NCI-H748 treated with DMSO at 0.1 percent for 48 hours (cell line): ENCODE data around the gene GRHPR.
"Not testable (repeated sequence)": the region's sequence is repeated elsewhere in the genome, so short reads cannot be mapped to it uniquely, and the experiment has no call there.

Experiments used
- DNase-seq: peaks from one replicate; lab custom pipeline; 2025; lab: John Stamatoyannopoulos, UW

The GRHPR gene

DNA sequence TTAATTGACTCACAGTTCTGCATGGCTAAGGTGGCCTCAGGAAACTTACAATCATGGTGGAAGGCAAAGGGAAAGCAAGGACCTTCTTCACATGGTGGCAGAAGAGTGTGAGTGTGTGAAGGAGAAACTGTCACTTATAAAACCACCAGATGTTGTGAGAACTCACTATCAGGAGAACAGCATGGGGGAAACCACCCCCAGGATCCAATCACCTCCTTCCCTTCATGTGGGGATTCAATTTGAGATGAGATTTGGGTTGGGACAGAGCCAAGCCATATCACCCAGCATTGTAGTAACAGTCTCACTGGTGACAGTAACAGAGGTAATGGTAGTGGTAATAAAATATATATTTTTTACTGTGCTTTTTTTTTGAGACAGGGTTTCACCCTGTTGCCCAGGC is 24.6 kb downstream of the GRHPR start:
- DNase-seq = no peak

DNA sequence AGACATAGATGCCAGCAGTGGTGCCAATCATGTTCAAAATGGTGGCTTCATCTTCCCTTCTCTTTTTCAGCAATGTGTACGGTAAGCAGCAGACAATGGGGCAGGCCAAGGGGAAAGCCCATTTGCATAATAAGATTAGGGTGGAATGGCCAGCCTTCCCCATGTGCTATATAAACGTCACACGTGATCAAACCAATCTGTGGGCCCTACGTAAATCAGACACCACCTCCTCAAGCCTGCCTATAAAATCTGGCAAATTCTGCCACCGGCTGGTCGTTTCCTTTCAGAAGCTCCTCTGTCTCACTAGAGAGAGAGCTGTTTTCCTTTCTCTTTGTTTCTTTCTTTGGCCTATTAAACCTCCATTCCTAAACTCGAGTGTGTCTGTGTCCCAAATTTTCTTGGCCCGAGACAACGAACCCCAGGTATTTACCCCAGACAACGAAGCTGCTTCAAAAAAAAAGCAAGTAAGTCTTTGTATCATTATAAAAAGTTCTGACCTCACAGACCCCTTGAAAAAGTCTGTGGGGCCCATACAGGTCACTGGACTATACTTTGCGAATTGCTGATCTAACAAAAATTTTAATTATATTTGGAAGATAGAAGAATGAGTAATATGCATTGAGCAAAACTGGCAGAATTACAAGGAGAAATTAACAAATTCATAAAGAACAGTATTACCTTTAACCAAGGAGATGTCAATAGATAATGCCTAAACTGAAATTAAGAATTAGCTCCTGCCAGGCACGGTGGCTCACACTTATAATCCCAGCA is 27.6 kb downstream of the GRHPR start:
- no peak for DNase-seq

DNA sequence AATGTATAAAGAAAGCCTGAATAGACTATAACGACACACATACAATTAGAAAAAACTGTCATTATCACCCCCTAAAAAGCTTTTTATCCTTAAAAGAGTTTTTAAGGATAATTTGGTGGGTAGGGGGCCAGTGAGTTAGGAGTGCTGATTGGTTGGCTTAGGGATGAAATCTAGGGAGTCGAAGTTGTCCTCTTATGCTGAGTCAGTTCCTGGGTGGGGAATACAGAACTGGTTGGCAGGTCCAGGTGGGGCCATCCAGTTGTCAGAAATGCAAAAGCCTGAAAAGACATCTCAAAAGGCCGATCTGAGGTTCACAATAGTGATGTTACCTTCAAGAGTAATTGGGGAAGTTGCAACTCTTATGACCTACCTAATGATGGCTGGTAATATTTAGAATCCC is 29.1 kb downstream of the GRHPR start:
- no peak for DNase-seq

DNA sequence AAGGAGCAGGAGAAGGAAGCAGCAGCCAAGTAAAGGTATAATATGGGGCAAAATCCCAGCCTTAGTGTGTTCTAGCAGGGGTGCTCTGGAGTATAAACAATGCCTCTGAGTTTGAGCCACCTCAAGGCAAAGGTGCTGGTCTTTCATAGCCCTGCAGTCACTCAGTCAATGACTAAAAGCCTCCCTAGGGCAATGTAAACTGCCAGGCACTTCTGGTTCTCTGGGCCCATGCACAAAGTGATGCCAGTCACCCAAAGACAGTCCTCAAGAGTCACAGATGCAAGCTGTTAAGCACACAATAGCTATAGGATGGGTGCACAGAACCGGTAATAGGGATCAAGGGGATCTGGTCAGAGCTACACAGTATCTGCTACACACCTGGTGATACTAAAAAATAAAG is 30.1 kb downstream of the GRHPR start:
- DNase-seq = no peak

DNA sequence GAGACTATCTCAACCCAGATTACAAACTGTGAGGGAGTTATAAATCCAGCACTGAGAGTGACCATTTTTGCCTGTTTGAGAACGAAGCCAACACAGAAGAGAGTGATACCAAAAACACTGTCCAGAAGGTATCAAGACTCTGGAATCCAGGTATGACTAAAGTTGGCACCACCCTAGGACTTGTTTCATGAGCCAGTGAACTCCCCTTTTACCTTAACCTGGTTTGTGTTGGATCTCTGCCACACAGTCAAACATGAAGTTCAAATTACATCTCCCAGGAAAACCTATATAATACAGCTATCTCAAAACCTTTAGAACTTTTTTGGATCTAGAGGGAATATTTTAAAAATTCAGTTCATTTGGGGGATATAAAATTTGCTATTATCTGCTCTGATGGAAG is 31.3 kb downstream of the GRHPR start:
- DNase-seq = no peak

DNA sequence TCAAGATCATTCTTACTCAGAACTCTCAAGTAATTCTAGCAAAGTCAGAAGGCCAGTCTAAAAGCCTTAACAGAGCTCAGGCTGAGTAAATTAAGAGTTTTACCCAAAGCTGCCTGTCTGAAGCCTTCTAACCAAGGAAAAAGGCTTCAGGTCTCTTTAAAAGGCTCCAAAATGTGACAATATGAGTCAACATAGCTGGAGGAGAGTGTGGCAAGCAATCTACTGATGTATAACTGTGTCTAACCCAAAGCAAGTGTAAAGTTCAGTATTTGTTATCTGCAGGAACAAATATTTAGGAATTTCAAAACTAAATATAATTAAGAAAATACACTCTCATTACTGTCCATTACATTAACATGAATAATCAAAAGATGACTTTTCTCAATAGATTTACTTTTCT is 31.7 kb downstream of the GRHPR start:
- DNase-seq = no peak

DNA sequence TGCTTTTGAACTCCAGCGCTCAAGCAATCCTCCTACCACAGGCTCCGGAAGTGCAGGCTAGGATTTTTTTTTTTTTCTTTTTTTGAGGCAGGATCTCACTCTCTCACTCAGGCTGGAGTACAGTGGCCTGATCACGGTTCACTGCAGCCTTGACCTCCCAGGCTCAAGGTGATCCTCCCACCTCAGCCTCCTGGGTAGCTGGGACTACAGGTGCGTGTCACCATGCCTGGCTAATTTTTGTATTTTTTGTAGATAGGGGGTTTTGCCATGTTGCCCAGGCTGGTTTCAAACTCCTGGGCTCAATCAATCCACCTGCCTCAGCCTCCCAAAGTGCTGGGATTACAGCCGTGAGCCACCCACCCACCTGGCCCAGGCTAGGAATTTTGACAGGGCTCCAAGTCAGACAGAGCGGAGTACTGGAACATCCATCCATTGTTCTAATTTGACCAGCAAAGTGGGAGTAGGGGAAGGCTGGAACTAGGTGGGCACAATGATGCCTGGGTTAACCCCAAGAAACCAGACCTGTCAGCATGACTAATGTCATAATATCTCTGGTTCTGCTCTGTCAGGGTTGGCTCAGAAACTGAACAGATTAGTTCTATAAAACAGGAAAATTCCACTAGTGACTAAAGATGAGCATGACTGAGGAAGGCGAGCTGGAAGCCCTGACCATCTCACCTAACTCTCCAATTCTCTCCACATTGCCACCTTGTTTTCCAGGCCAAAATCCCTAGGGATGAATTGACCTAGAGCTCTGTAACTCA is 33.6 kb downstream of the GRHPR start:
- DNase-seq = no peak

DNA sequence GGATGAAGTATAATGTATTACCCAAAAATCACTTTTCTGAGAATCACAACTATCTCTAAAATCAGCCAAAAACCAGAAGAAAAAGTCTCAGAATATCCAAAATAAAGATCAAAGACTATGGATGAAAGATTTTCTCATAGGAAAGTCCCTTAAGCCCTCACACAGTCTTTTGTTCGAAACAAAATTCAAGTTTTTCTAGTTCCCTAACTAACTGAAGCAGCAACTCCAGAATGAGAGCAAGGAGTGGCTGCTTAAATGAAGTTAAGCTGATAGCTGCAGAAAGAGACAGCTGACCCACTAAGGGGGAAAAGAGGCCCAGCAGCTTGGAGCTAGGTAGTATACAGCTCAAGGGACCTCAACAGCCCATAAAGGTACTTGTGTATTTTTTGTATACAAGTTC is 34.3 kb downstream of the GRHPR start:
- DNase-seq = no peak

DNA sequence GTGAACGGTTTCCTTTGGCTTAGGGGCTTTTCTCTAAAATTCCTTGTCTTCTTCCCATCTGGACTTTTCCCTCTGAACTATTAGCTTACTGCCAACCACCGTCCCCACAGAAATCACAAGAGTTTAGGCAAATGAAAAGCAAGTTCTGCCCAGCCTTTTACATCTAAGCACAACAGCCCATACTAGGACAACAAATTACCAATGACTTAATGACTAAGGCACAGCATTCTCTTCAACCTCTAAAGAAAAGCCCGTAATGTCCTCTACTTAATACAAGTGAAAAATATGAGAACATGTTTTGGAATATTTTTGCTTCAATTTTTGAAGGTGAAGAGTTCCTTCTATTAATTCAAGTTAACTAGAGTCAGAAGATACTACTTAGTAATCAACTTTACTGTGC is 41.5 kb downstream of the GRHPR start:
- DNase-seq = no peak

DNA sequence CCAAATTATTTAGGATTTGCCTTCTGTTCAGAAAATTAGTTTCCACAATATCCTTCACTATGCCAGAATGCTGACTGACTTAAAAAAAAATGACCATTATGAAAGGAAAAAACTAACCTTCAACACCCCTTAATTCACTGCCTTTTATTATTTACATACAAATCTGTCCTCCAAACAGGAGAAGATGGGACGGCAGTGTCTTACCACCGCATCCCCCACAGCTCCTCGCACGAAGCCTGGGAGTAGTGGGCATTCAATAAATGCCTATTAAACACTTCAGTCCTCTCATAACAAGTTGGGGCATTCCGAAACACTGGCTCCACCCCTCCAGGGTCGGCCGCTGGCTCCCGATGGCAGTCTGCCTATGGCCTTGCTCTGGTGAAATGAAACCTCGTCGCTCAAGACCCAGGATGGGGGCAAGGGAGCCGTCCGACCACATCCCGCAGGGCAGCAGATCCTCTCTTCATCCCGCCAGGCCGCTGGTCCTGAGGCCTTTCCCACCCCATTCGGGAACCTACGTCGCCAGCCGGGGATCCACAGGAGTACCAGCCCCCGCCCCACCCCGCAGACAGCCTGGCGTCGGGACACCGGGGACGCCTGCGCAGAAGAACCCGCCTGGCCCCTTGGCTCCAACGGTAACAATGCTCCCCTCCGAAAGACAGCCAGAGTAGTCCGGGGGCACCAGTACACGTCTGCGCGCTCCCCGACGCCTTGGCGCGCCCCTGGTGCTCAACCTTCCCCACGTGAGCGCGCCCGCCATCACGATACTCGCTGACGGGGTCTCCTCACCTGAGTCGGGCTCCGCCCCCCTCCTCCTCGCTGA is 42.1 kb downstream of the GRHPR start:
- DNase-seq = peak; percentile 77

DNA sequence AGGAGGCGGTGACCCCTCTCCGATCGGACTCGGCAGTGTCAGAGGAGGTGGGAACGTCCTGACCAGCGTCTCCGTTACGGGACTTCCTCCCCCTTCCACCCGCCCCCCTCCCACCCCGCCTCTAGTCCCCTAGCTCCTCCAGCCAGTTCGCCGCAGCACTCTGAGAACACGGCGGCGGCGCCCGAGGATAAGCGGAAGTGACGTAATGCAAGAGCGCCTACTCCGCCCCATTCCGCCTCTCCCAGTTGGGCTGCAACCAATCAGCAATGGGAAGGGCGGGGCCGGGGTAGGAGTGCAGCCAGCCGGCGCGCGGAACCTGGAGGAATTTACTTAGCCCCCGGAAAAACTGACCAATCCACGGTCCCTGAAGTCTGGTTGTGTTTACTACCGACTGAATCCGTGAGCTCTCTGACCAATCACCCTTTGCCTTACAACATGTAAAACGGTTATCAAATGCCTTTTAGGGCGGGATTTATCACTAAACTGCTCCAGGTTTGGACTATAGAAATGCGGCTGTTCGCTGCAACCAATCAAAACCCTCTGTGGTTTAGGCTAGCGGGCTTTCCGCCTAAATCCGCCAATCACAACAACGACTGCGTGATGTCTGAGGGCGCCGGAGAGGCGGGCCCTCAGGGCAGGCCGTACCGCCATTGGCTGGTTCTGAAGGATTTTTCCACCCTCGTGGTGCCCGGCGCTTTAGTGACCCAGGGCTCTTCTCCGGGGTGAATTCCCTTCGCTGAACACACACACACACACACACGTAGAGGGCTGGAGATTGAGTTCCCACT is 42.9 kb downstream of the GRHPR start, which contains the start of gene ZBTB5:
Gene ZBTB5, minus strand, starts transcription at position 202 of the 788 bp plus-strand sequence. CDS start 22,899 bp downstream, outside the sequence.
- peak; percentile 99 for DNase-seq

DNA sequence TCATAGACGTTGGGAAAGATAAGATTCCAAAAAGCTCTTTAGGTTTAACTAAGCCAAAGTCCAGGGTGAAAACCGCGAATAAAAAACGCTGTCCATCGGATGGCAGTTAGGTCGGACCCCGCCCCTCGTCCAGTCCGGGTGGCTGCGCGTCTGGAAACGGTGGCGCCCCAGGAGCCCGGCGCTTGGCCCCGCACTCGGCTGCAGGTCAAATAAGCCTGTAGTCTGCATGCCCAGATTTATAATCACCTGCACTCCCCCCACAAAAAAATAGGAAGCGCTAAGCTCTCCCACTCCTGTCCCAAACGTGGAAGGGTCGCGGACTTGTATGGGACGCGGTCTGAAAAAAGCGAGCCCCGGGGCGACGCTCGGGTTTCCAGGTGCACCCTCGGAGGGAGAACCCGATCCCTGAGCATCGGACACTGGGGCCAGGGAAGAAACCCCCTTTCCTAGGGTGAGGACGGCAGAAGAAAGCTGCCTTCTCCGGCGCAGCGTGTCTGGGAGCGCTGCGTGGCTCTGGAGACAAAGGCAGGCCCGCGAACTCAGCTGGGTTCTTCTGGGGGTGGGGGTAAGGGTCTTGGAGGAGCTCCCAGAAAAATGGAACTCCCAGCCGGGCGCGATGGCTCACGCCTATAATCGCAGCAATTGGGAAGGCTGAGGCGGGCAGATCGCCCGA is 43.7 kb downstream of the GRHPR start:
- no peak for DNase-seq

DNA sequence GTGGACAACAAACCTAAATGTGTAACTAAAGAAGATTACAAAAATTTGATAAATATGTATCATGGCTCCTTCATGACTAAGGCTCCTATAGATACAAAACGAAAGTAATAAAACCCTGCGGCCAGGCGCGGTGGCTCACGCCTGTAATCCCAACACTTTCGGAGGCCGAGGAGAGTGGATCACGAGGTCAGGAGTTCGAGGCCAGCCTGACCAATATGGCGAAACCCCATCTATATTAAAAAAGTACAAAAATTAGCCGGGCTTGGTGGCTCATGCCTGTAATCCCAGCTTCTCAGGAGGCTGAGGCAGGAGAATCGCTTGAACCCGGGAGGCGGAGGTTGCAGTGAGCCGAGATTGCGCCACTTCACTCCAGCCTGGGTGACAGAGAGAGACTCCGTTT is 45.0 kb downstream of the GRHPR start:
- DNase-seq = not testable (repeated sequence)

DNA sequence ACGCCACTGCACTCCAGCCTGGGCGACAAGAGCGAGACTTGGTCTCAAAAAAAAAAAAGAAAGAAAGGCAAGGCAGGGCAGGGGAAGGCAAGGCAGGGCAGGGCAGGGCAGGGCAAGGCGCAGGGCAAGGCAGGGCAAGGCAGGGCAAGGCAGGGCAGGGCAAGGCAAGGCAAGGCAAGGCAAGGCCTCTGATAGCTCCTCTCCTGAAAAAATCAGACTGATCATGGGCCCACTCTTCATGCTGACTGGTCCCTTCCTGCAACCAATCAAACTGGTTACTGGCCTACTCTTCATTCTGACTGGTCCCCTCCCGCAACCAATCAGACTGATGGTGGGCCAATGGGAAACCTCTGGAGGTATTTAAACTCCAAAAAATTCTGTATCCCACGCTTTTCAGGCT is 46.1 kb downstream of the GRHPR start:
- DNase-seq = no peak

DNA sequence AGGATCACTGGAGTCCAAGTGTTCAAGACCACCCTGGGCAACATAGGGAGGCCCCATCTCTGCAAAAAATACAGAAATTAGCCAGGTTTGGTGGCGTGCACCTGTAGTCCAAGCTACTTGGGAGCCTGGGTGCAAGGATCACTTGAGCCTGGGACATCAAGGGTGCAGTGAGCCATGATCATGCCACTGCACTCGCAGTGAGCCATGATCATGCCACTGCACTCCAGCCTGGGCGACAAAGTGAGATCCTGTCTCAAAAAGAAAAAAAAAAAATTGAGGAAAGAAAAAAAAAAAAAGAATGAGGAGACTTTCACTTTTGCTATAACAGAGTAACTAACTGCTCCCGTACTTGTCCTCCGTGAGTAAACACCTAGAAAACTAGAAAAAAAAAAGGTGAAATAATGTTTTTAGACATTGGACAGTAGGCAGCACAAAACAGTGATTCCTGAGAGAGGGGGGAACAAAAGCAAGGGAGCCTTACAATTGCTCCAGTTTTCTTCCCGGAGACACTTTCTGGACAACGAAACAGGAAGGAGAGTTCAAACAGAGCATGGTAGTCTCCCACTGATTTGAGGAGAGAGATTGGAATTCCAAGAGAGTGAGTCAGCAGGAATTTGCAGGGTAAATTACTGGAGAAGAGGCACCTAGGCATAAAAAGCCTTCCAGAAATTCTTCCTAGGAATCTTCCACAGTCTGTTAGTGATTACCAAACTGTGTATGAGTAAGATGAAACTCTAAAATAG is 49.6 kb downstream of the GRHPR start:
- no peak for DNase-seq

DNA sequence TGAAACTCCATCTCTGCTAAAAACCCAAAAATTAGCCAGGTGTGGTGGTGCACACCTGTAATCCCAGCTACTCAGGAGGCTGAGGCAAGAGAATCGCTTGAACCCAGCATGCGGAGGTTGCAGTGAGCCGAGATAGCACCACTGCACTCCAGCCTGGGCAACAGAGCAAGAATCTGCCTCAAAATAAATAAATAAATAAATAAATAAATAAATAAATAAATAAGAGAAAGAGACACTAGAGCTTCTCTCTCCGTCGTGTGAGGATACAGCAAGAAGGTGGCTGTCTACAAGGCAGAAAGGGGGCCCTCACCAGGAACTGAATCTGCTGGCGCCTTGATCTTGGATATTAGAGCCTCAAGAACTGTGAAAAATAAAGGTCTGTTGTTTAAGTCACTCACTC is 51.5 kb downstream of the GRHPR start:
- DNase-seq = not testable (repeated sequence)

DNA sequence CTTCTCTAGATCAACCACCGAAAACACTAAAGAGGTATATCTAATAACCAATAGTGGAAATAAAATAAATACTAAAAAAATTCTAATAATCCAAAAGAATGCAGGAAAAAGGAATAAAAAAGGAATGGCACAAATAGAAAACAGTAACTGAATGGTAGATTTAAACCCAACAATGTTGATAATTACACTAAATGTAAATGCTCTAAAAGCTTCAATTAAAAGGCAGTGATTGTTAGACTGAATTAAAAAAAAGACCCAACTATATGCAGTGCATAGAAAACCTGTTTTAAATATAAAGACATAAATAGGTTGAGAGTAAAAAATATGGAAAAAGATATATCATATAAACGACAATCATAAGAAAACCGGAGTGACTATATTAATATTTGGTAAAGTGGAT is 51.9 kb downstream of the GRHPR start:
- DNase-seq = no peak

DNA sequence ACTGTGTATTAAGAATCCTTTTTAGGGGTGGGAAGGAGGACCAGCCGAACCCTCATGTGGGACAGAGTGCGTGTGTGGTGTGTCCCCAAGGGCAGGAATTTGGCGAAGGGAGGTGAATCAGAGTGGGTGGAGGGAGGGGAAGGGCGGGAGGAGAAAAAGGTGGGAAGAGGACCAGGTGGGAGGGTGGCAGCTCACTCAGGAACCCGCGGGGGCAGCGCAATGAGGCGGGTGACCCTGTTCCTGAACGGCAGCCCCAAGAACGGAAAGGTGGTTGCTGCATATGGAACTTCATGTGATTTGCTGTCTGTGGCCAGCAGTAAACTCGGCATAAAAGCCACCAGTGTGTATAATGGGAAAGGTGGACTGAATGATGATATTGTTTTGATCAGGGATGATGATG is 54.4 kb downstream of the GRHPR start:
- no peak for DNase-seq

DNA sequence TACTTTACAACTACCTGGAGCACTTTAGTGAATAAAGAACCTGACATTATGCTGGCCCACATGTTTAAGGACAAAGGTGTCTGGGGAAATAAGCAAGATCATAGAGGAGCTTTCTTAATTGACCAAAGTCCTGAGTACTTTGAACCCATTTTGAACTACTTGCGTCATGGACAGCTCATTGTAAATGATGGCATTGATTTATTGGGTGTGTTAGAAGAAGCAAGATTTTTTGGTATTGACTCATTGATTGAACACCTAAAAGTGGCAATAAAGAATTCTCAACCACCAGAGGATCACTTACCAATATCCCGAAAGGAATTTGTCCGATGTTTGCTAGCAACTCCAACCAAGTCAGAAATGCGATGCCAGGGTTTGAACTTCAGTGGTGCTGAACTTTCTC is 54.9 kb downstream of the GRHPR start:
- not testable (repeated sequence) for DNase-seq

DNA sequence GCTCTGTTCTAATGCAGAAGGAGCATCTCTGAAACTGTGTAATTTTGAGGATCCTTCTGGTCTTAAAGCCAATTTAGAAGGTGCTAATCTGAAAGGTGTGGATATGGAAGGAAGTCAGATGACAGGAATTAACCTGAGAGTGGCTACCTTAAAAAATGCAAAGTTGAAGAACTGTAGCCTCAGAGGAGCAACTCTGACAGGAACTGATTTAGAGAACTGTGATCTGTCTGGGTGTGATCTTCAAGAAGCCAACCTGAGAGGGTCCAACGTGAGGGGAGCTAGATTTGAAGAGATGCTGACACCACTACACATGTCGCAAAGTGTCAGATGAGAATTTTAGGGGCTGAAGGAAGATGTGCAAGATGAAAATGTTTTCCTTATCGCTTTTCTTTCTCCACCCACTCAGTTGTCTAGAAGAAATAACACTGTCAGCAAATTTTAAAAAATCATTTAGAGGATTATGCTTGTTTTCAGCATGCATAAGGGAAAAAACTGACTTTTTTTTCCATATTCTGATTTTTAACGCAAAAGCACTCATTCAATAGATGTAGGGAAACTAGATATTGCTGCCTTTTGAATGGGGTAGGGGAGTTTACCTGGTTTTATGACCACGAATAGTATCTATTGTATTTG is 55.6 kb downstream of the GRHPR start:
- not testable (repeated sequence) for DNase-seq
